DND-41 (cell line): ENCODE measurements around the gene LRRC61.

Experiments
- CTCF ChIP-seq: IDR thresholded peaks from 2 replicates; pipeline ENCODE4 v1.5.1; 2012; ENCODE audit warnings: borderline replicate concordance, low read length, moderate library complexity, mild to moderate bottlenecking; ENCODE audit not compliant: poor library complexity, severe bottlenecking; ENCODE audit errors: extremely low read depth
- EZH2 ChIP-seq: IDR thresholded peaks from 3 replicates; pipeline ENCODE4 v1.6.1; 2012; ENCODE audit warnings: borderline replicate concordance, low read depth, mild to moderate bottlenecking, moderate library complexity, low read length, inconsistent platforms; ENCODE audit not compliant: severe bottlenecking

GRCh38 chr7:150345012-150345411 lies 21.9 kb downstream of the LRRC61 start:
- no peak for TF ChIP-seq CTCF
- no peak for TF ChIP-seq EZH2
